Measurements from ENCODE around the gene WDFY4.

The WDFY4 gene

GRCh38 chr10:48939790-48940325 lies 255.2 kb downstream of the WDFY4 start, which contains the start of gene LRRC18:
LRRC18 (minus strand) TSS chr10:48939840; CDS start chr10:48914155, 25,685 bp downstream.
- no peak for DNase-seq (ENCODE audit: low spot score)
- no peak for TF ChIP-seq CTCF (IDR thresholded peaks at IDR 0.05; ENCODE audit: extremely low read depth, missing control alignments)

GRCh38 chr10:48940372-48940771 lies 255.7 kb downstream of the WDFY4 start:
- no peak for DNase-seq (ENCODE audit: low spot score)
- no peak for TF ChIP-seq CTCF (IDR thresholded peaks at IDR 0.05; ENCODE audit: extremely low read depth, missing control alignments)

GRCh38 chr10:48940958-48941357 lies 256.3 kb downstream of the WDFY4 start:
- TF ChIP-seq CTCF (IDR thresholded peaks at IDR 0.05; ENCODE audit: extremely low read depth, missing control alignments), result no peak
- no peak for DNase-seq (ENCODE audit: low spot score)

GRCh38 chr10:48941427-48942075 lies 256.9 kb downstream of the WDFY4 start:
- DNase-seq (ENCODE audit: low spot score), result no peak
- no peak for TF ChIP-seq CTCF (IDR thresholded peaks at IDR 0.05; ENCODE audit: extremely low read depth, missing control alignments)

- no peak for TF ChIP-seq CTCF (IDR thresholded peaks at IDR 0.05; ENCODE audit: extremely low read depth, missing control alignments)
- DNase-seq (ENCODE audit: low spot score), result no peak
Observed at GRCh38 chr10:48943096-48943495, 258.4 kb downstream of the WDFY4 start.

GRCh38 chr10:48944171-48944570 lies 259.5 kb downstream of the WDFY4 start:
- no peak for TF ChIP-seq CTCF (IDR thresholded peaks at IDR 0.05; ENCODE audit: extremely low read depth, missing control alignments)
- no peak for DNase-seq (ENCODE audit: low spot score)

GRCh38 chr10:48945441-48946130 lies 260.9 kb downstream of the WDFY4 start:
- DNase-seq (ENCODE audit: low spot score), result no peak
- TF ChIP-seq CTCF (IDR thresholded peaks at IDR 0.05; ENCODE audit: extremely low read depth, missing control alignments), result no peak

Measured in GM20000 (cell line).